Muscle layer of colon (tissue), 2 donors: ENCODE measurements around the gene GALNT14.

Source experiments
- H3K27ac ChIP-seq: one replicate; pipeline ENCODE4 v1.7.0; 2013; ENCODE audit warnings: low read depth, mild to moderate bottlenecking, low read length, moderate library complexity
- H3K27me3 ChIP-seq, 2 donors: one replicate each; pipeline ENCODE4 v1.7.0; 2013; ENCODE audit warnings: low read length in 2 of 2, mild to moderate bottlenecking in 2 of 2; ENCODE audit not compliant: insufficient read depth in 2 of 2, control insufficient read depth in 1 of 2
- H3K36me3 ChIP-seq: one replicate; pipeline ENCODE4 v1.7.0; 2013; ENCODE audit warnings: mild to moderate bottlenecking, low read length; ENCODE audit not compliant: insufficient read depth
- H3K4me1 ChIP-seq: one replicate; pipeline ENCODE4 v1.7.0; 2013; ENCODE audit warnings: mild to moderate bottlenecking, low read length; ENCODE audit not compliant: insufficient read depth
- H3K4me3 ChIP-seq, 2 donors: one replicate each; pipeline ENCODE4 v1.7.0; 2013; ENCODE audit warnings: low read length in 2 of 2, low read depth in 1 of 2, mild to moderate bottlenecking in 1 of 2, moderate library complexity in 1 of 2
- H3K9ac ChIP-seq: one replicate; pipeline ENCODE4 v1.7.0; 2013; ENCODE audit warnings: low read length
- H3K9me3 ChIP-seq: one replicate; pipeline ENCODE4 v1.7.0; 2013; ENCODE audit warnings: mild to moderate bottlenecking, low read length
- donor health status: abdominal sarcoma.
- donor health status: Adenocarcinoma of cecum.

GALNT14 gene

DNA sequence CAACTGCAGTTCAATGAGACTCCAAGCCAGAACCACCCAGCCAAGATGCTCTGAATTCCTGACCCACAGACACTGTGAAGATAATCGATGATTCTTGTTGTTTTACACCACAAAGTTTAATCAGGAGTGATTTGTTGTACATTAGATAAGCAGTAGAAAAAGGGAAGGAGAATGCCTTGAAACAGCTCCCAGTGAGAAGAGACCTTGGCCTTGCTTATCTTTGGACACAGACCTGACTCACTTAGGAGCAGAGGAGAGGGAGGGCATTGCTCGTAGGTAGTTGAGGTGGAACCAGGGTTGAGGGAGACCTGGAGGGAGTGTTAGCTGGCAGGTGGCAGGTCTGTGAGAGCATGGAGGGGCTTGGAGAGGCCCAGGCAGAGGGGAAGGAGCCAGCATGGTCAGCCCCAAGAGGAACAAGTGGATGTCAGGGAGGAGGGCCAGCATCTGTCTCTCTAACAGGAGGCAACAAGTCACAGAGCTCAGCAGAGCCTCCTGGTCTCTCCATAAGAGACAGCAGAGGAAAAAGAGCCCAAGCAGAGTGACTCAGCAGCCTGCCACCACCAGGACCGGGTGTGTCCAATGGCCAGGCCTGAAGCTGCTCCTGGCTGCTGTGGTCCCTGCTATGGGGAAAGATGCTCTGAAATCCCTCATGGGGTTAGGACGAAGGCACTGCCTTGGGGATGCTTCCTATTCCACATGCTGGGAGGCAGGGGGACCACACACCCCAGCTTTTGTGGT lies 169.4 kb downstream of the GALNT14 start:
- no peaks in the 10 kb centered on the region for H3K36me3 ChIP-seq
- no peak overlapping the region for H3K4me3 ChIP-seq
- peaks cover 5 to 7% of the 10 kb centered on the region in 2 donors for H3K27me3 ChIP-seq
- H3K9ac ChIP-seq, result no peak overlapping the region
- H3K9me3 ChIP-seq, result no peaks in the 10 kb centered on the region
- H3K4me1 ChIP-seq, result no peaks in the 10 kb centered on the region
- no peak overlapping the region for H3K27ac ChIP-seq

DNA sequence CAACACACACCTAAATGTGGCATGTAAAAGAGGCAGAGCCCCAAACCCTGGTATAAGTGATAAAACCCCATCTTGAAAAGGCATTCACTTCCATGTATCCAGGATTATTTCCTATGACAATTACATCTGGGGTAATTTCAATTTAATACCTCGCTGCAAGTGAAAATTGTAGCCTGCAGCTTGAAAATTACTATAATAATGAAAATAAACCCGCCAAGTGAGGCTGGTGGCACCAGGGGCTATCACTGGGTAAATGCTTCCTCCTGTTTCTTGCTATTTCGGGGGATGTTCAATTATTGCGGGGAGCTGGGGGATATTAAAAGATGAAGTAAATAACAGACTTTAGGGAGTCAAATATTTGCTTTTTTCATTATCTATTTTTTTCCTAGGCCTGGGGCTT lies 171.5 kb downstream of the GALNT14 start:
- Histone ChIP-seq H3K4me1 (no peaks in the 10 kb centered on the region), H3K9ac (no peak overlapping the region), H3K36me3 (no peaks in the 10 kb centered on the region), H3K4me3 (no peak overlapping the region), H3K27ac (no peak overlapping the region), H3K9me3 (no peaks in the 10 kb centered on the region), H3K27me3 (peaks cover 5 to 7% of the 10 kb centered on the region in 2 donors)

DNA sequence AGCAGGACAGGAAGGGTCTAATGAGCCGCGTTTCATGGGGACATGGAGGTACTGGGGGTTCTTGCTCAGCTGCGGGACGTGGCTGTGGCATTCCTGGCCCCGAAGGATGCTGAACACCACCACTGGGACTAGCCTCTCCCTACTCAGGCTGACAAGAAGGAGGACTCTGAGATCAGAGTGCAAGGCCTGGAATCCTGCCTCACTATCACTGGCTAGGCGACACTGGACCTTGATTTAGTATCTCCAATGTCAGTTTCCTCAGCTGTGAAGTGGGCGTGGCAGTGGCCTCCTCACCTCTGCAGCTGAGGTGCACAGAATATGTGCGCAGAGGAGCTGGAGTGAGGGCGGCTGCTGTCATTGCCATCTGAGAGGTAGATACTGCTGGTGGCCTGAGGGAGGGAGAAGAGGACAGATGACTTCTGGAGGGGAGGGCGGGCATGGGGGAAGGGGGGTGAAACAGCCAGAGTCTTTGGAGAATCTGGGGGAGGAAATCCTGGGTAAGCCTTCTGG lies 173.2 kb downstream of the GALNT14 start:
- Histone ChIP-seq H3K36me3 (no peaks in the 10 kb centered on the region), H3K27me3 (peaks cover 5 to 7% of the 10 kb centered on the region in 2 donors), H3K9ac (no peak overlapping the region)

GRCh38 chr2:30964334-30965005 lies 173.8 kb downstream of the GALNT14 start:
- Histone ChIP-seq H3K4me3 (no peak overlapping the region), H3K9me3 (no peaks in the 10 kb centered on the region), H3K9ac (no peak overlapping the region), H3K27me3 (peaks cover 5 to 6% of the 10 kb centered on the region in 2 donors), H3K36me3 (no peaks in the 10 kb centered on the region), H3K4me1 (no peaks in the 10 kb centered on the region), H3K27ac (no peak overlapping the region)

More for the DNA sequence above, 173.2 kb downstream of the GALNT14 start:
- Histone ChIP-seq H3K9me3 (no peaks in the 10 kb centered on the region), H3K4me3 (no peak overlapping the region), H3K4me1 (no peaks in the 10 kb centered on the region), H3K27ac (no peak overlapping the region)

DNA sequence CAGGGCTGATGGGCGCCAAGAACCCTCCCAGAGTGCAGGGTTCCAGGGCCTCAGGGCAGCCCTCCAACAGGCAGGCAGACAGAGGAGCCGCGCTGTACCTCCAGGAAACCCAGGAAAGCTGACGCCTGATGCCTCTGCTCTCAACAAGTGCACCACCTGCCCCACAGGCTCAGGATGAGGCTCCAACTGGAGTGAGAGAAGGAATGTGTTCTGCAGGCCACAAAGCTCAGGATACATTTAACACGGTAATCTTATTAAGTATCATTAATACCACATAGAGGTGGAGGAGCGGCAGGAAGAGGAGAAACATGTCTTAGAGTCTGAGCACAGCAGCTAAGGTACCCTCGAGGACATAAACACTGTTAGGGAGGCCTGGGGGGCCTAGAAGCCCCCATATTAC lies 175.1 kb downstream of the GALNT14 start:
- H3K27me3 ChIP-seq, result peaks cover 0 to 4% of the 10 kb centered on the region in 2 donors
- no peak overlapping the region for H3K4me3 ChIP-seq
- H3K4me1 ChIP-seq, result no peaks in the 10 kb centered on the region
- no peaks in the 10 kb centered on the region for H3K36me3 ChIP-seq
- H3K9ac ChIP-seq, result no peak overlapping the region
- H3K27ac ChIP-seq, result no peak overlapping the region
- H3K9me3 ChIP-seq, result no peaks in the 10 kb centered on the region

GRCh38 chr2:30960213-30960612 lies 178.0 kb downstream of the GALNT14 start:
- no peaks in the 10 kb centered on the region for H3K27me3 ChIP-seq
- no peaks in the 10 kb centered on the region for H3K36me3 ChIP-seq
- H3K9me3 ChIP-seq, result no peaks in the 10 kb centered on the region
- no peak overlapping the region for H3K4me3 ChIP-seq
- H3K27ac ChIP-seq, result no peak overlapping the region
- H3K4me1 ChIP-seq, result peaks cover 11% of the 10 kb centered on the region
- H3K9ac ChIP-seq, result no peak overlapping the region

- no peak overlapping the region for H3K4me3 ChIP-seq
- peaks cover 11% of the 10 kb centered on the region for H3K4me1 ChIP-seq
- H3K27ac ChIP-seq, result no peak overlapping the region
- no peak overlapping the region for H3K9ac ChIP-seq
- no peaks in the 10 kb centered on the region for H3K36me3 ChIP-seq
- no peaks in the 10 kb centered on the region for H3K27me3 ChIP-seq
- no peaks in the 10 kb centered on the region for H3K9me3 ChIP-seq
Measured at GRCh38 chr2:30959653-30960052, 178.6 kb downstream of the GALNT14 start.

GRCh38 chr2:30958918-30959265 lies 179.3 kb downstream of the GALNT14 start:
- no peaks in the 10 kb centered on the region for H3K27me3 ChIP-seq

DNA sequence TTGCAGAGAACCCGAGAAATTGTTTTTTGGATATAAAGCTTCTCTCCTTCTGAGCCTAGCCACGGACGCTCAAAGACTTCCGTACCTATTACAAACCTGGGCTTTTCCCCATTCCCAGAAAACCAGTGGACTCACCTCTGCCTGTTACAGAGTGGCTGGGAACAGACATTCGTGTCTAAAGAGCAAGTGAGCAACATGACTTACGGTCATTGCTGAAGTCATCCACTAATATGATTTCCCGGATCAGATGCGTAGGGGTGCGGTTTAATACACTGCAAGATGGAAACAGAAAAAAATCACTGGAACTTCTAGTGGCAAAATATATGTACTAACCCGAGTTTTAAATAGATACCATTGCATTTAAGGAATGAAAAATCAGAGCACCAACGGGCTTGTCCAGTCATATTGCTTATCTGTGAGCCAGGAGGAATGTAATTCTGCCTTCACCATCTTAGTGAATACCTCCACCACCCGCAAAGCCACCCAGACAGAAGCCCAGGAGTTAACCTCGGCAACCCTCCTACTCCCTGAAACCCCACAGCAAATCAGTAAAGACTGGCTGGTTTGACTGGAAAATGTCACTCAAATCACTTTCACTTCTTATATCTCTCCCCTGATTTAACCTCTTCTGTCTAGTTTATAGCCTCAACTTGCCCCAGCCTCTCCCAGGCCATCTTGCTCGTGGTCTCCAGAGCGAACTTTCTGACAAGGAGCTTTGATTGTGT lies 179.9 kb downstream of the GALNT14 start:
- Histone ChIP-seq H3K36me3 (no peaks in the 10 kb centered on the region), H3K4me1 (peaks cover 11% of the 10 kb centered on the region), H3K27ac (no peak overlapping the region), H3K4me3 (no peak overlapping the region), H3K9me3 (no peaks in the 10 kb centered on the region), H3K9ac (no peak overlapping the region), H3K27me3 (no peaks in the 10 kb centered on the region)

More at GRCh38 chr2:30958918-30959265, 179.3 kb downstream of the GALNT14 start:
- H3K27ac ChIP-seq, result no peak overlapping the region
- H3K4me3 ChIP-seq, result no peak overlapping the region
- peaks cover 11% of the 10 kb centered on the region for H3K4me1 ChIP-seq
- no peaks in the 10 kb centered on the region for H3K9me3 ChIP-seq
- no peaks in the 10 kb centered on the region for H3K36me3 ChIP-seq
- H3K9ac ChIP-seq, result no peak overlapping the region

- H3K27me3 ChIP-seq, result no peaks in the 10 kb centered on the region
- no peak overlapping the region for H3K4me3 ChIP-seq
- no peaks in the 10 kb centered on the region for H3K36me3 ChIP-seq
- H3K27ac ChIP-seq, result no peak overlapping the region
- H3K4me1 ChIP-seq, result peaks cover 11% of the 10 kb centered on the region
- H3K9me3 ChIP-seq, result no peaks in the 10 kb centered on the region
- H3K9ac ChIP-seq, result no peak overlapping the region
Measured at GRCh38 chr2:30957591-30957990, 180.6 kb downstream of the GALNT14 start.

- Histone ChIP-seq H3K27me3 (no peaks in the 10 kb centered on the region), H3K4me3 (no peak overlapping the region), H3K36me3 (no peaks in the 10 kb centered on the region), H3K27ac (no peak overlapping the region), H3K4me1 (peaks cover 11% of the 10 kb centered on the region), H3K9me3 (no peaks in the 10 kb centered on the region), H3K9ac (no peak overlapping the region)
Measured at GRCh38 chr2:30956995-30957394, 181.2 kb downstream of the GALNT14 start.
